A549 (cell line): ENCODE measurements around the gene PSMD13. TPM values are rescaled to one million over a fixed set of nuclear protein-coding genes. Genes with fewer than 3 reads are reported as not detected.

Source experiments
- ATAC-seq, 2 experiments: fragments of 200-7000 bp in 1 of 2; fragments of >200 bp in 1 of 2; cut with Nextera tagmentation in 1 of 2; cut with Tn5 transposase in 1 of 2; 3 replicates each; pipeline versions ENCODE4 v1.8.0 to v1.9.1; 2018 to 2020; ENCODE audit warnings: mild to moderate bottlenecking in 1 of 2, moderate library complexity in 1 of 2
- CTCF ChIA-PET: fragments of 300-600 bp; sonication (Branson Sonifier 250); formaldehyde crosslinking; extraction: SDS; loops from one replicate; lab custom pipeline; 2021; ENCODE audit warnings: antibody characterized with exemption, inconsistent platforms; lab: Yijun Ruan, JAX
- POLR2A ChIA-PET: fragments of 350-600 bp; formaldehyde crosslinking; extraction: SDS; loops from one replicate; lab custom pipeline; 2021; ENCODE audit warnings: antibody characterized with exemption, inconsistent platforms; lab: Yijun Ruan, JAX
- DNase-seq, 2 experiments: peaks; one replicate each; pipeline versions ENCODE4 v3.0.0 to v3.0.0-alpha.2; 2011 to 2016; ENCODE audit warnings: low read depth in 1 of 2, low spot score in 1 of 2
- FAIRE-seq: peaks from 2 replicates; lab custom pipeline; 2011; peaks lifted over from hg19 to GRCh38; lab: Jason Lieb, UNC
- H3K27ac ChIP-seq, 2 experiments: fragments of >200 bp; sonication (Bioruptor Twin); formaldehyde crosslinking; 3 replicates each; pipeline ENCODE4 v1.5.1; 2016 to 2017
- H3K4me1 ChIP-seq: fragments of >200 bp; sonication (Bioruptor Twin); formaldehyde crosslinking; 3 replicates; pipeline ENCODE4 v1.6.1; 2016
- H3K4me2 ChIP-seq: fragments of >200 bp; sonication (Bioruptor Twin); formaldehyde crosslinking; 3 replicates; pipeline ENCODE4 v1.6.1; 2016
- H3K4me3 ChIP-seq: fragments of >200 bp; sonication (Bioruptor Twin); formaldehyde crosslinking; 3 replicates; pipeline ENCODE4 v1.5.1; 2016
- H3K9me3 ChIP-seq: fragments of >200 bp; sonication (Bioruptor Twin); formaldehyde crosslinking; 3 replicates; pipeline ENCODE4 v1.6.1; 2016
- BHLHE40 ChIP-seq: IDR thresholded peaks from 2 replicates; pipeline ENCODE4 v1.6.1; 2012; ENCODE audit warnings: low read depth, low read length, inconsistent platforms
- CBX2 ChIP-seq: fragments of 200-600 bp; sonication (generic); IDR thresholded peaks from 2 replicates; pipeline ENCODE4 v1.6.1; 2016; ENCODE audit warnings: low read depth, mild to moderate bottlenecking, borderline replicate concordance
- EHF ChIP-seq: fragments of 250-450 bp; sonication (Bioruptor Pico); IDR thresholded peaks from 2 replicates; pipeline ENCODE4 v1.5.0; 2020; ENCODE audit warnings: mild to moderate bottlenecking
- EP300 ChIP-seq, 2 experiments: fragments of >200 bp; sonication (Bioruptor Twin); formaldehyde crosslinking; IDR thresholded peaks; 2 replicates in 1 of 2; 3 replicates in 1 of 2; pipeline ENCODE4 v1.6.1; 2016 to 2017
- FOSB ChIP-seq: fragments of 250-450 bp; sonication (Bioruptor Pico); IDR thresholded peaks from 2 replicates; pipeline ENCODE4 v1.5.0; 2020; ENCODE audit warnings: mild to moderate bottlenecking, moderate library complexity
- FOSL2 ChIP-seq, 2 experiments: fragments of 450-650 bp in 1 of 2; fragments of >200 bp in 1 of 2; sonication (Bioruptor Twin) in 1 of 2; formaldehyde crosslinking; IDR thresholded peaks; 2 replicates each; pipeline versions ENCODE4 v1.5.0 to v1.6.1; 2016 to 2020; ENCODE audit warnings: mild to moderate bottlenecking in 1 of 2, moderate library complexity in 1 of 2
- GATA3 ChIP-seq: IDR thresholded peaks from 2 replicates; pipeline ENCODE4 v1.6.1; 2012; ENCODE audit warnings: borderline replicate concordance
- HDAC2 ChIP-seq: fragments of 200-600 bp; sonication (generic); IDR thresholded peaks from 2 replicates; pipeline ENCODE4 v1.6.1; 2016
- HEYL ChIP-seq: fragments of 250-450 bp; sonication (Bioruptor Pico); IDR thresholded peaks from 2 replicates; pipeline ENCODE4 v1.8.0; 2021; ENCODE audit warnings: mild to moderate bottlenecking, moderate library complexity
- HOXA7 ChIP-seq: fragments of 250-450 bp; sonication (Bioruptor Pico); IDR thresholded peaks from 2 replicates; pipeline ENCODE4 v1.5.0; 2020; ENCODE audit warnings: mild to moderate bottlenecking, moderate library complexity
- HOXB13 ChIP-seq: fragments of 250-450 bp; sonication (Bioruptor Pico); IDR thresholded peaks from 2 replicates; pipeline ENCODE4 v1.5.0; 2020; ENCODE audit warnings: low read depth, mild to moderate bottlenecking, moderate library complexity
- HOXB5 ChIP-seq: fragments of 250-450 bp; sonication (Bioruptor Pico); IDR thresholded peaks from 2 replicates; pipeline ENCODE4 v1.5.0; 2020; ENCODE audit warnings: mild to moderate bottlenecking, moderate library complexity
- JUNB ChIP-seq: fragments of >200 bp; sonication (Bioruptor Twin); formaldehyde crosslinking; IDR thresholded peaks from 2 replicates; pipeline ENCODE4 v1.6.1; 2016
- KDM1A ChIP-seq: fragments of 200-600 bp; sonication (generic); IDR thresholded peaks from 2 replicates; pipeline ENCODE4 v1.6.1; 2016; ENCODE audit warnings: low read depth, mild to moderate bottlenecking
- MYC ChIP-seq: IDR thresholded peaks from 2 replicates; pipeline ENCODE4 v1.6.1; 2012; ENCODE audit warnings: mild to moderate bottlenecking, inconsistent platforms, low read length, improper control_type of control experiment, borderline replicate concordance
- NFE2L2 ChIP-seq: fragments of 150-350 bp; conservative IDR thresholded peaks from 2 replicates; pipeline ENCODE4 v1.6.1; 2014; ENCODE audit warnings: low read length
- PHF8 ChIP-seq: fragments of 200-600 bp; sonication (generic); IDR thresholded peaks from 2 replicates; pipeline ENCODE4 v1.6.1; 2016; ENCODE audit warnings: low read depth, mild to moderate bottlenecking, antibody characterized with exemption, moderate library complexity, borderline replicate concordance
- POLR2AphosphoS2 ChIP-seq: conservative IDR thresholded peaks from 2 replicates; pipeline ENCODE4 v1.6.1; 2012; ENCODE audit warnings: low read length, improper control_type of control experiment, inconsistent platforms
- RAD21 ChIP-seq, 2 experiments: fragments of >200 bp in 1 of 2; sonication (Bioruptor Twin) in 1 of 2; formaldehyde crosslinking in 1 of 2; IDR thresholded peaks in 1 of 2; conservative IDR thresholded peaks in 1 of 2; 2 replicates in 1 of 2; 3 replicates in 1 of 2; pipeline ENCODE4 v1.6.1; 2012 to 2018; ENCODE audit warnings: inconsistent platforms in 1 of 2
- RARB ChIP-seq: fragments of 250-450 bp; sonication (Bioruptor Pico); IDR thresholded peaks from 2 replicates; pipeline ENCODE4 v1.8.0; 2021; ENCODE audit warnings: mild to moderate bottlenecking, moderate library complexity
- SMC3 ChIP-seq: fragments of >200 bp; sonication (Bioruptor Twin); formaldehyde crosslinking; IDR thresholded peaks from 3 replicates; pipeline ENCODE4 v1.6.1; 2018; ENCODE audit warnings: inconsistent platforms
- SREBF2 ChIP-seq: fragments of 450-650 bp; IDR thresholded peaks from 2 replicates; pipeline ENCODE4 v1.6.1; 2014; ENCODE audit warnings: mild to moderate bottlenecking, moderate library complexity
- USF2 ChIP-seq: fragments of 450-650 bp; IDR thresholded peaks from 2 replicates; pipeline ENCODE4 v1.6.1; 2014; ENCODE audit warnings: antibody characterized with exemption
- ZC3H11A ChIP-seq: fragments of 450-650 bp; IDR thresholded peaks from 2 replicates; pipeline ENCODE4 v1.6.1; 2014; ENCODE audit warnings: antibody characterized with exemption, mild to moderate bottlenecking
- ZFP36 ChIP-seq: fragments of 450-650 bp; IDR thresholded peaks from 2 replicates; pipeline ENCODE4 v1.6.1; 2014; ENCODE audit warnings: borderline replicate concordance; ENCODE audit not compliant: partially characterized antibody
- whole genome bisulfite sequencing: methylation state at CpG from one replicate; pipeline ENCODE4 v1.1.6; 2017; ENCODE audit errors: missing lambda C conversion rate; 5-methylcytosine and 5-hydroxymethylcytosine counted together
- polyA plus RNA-seq, 4 experiments: library from polyadenylated mRNA; depleted of rRNA in 3 of 4; stranded (reverse); fragments of >200 nt; fragmentation: RNase III in 1 of 4; extraction: RNeasy Plus Mini Kit Qiagen cat#74134 plus additional on column Dnase treatment in 1 of 4; gene quantifications; 2 replicates in 3 of 4; 3 replicates in 1 of 4; pipeline ENCODE4 v1.2.3, GENCODE V29; 2011 to 2017
- TF ChIP-seq, protein P1 (sequence below): fragments of >200 bp; sonication (Bioruptor Twin); formaldehyde crosslinking; IDR thresholded peaks from 3 replicates; pipeline ENCODE4 v1.6.1; 2016
- TF ChIP-seq, protein P2 (sequence below): fragments of >200 bp; sonication (Bioruptor Twin); formaldehyde crosslinking; IDR thresholded peaks from 2 replicates; pipeline ENCODE4 v1.6.1; 2016
- TF ChIP-seq, protein P3 (sequence below): fragments of 150-350 bp; IDR thresholded peaks from 2 replicates; pipeline ENCODE4 v1.6.1; 2014; ENCODE audit warnings: low read depth, mild to moderate bottlenecking, low read length

Gene PSMD13
- polyA plus RNA-seq, 2 of the 4 experiments (the other 2 are of a cell fraction) = 153 to 198 TPM

- ChIA-PET POLR2A (interaction anchor here (0.7 kb wide), 1 partner anchor 42 kb away, joined by 4 read pairs; the partner anchor contains the start of gene BET1L), CTCF (interaction anchor here (0.9 to 5.6 kb wide), 5 partner anchors 12 to 106 kb away, joined by 4 to 40 read pairs (median 13); no protein-coding TSS in a partner anchor)
- ATAC-seq (no peak), FAIRE-seq (no peak), DNase-seq (no peak)
- Histone ChIP-seq H3K4me3 (no peak overlapping the region), H3K4me1 (no peaks in the 10 kb centered on the region), H3K27ac (no peak overlapping the region), H3K9me3 (no peaks in the 10 kb centered on the region), H3K4me2 (no peak overlapping the region)
- TF ChIP-seq HOXA7 (CRISPR knock-in tag) = no peak
- TF ChIP-seq, protein P1, sequence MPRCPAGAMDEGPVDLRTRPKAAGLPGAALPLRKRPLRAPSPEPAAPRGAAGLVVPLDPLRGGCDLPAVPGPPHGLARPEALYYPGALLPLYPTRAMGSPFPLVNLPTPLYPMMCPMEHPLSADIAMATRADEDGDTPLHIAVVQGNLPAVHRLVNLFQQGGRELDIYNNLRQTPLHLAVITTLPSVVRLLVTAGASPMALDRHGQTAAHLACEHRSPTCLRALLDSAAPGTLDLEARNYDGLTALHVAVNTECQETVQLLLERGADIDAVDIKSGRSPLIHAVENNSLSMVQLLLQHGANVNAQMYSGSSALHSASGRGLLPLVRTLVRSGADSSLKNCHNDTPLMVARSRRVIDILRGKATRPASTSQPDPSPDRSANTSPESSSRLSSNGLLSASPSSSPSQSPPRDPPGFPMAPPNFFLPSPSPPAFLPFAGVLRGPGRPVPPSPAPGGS = no peak
- TF ChIP-seq, protein P2, sequence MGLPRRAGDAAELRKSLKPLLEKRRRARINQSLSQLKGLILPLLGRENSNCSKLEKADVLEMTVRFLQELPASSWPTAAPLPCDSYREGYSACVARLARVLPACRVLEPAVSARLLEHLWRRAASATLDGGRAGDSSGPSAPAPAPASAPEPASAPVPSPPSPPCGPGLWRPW = no peak
- no peak for TF ChIP-seq BHLHE40
- no peak for TF ChIP-seq HOXB5 (CRISPR knock-in tag)
- no peak for TF ChIP-seq MYC
- TF ChIP-seq SMC3 = no peak
- TF ChIP-seq EP300 (IDR thresholded peaks at IDR 0.05) = no peak
- TF ChIP-seq HDAC2 = no peak
- TF ChIP-seq USF2 = no peak
- TF ChIP-seq ZFP36 = no peak
- no peak for TF ChIP-seq NFE2L2
- no peak for TF ChIP-seq HOXB13 (CRISPR knock-in tag)
- no peak for TF ChIP-seq HEYL
- TF ChIP-seq EHF (CRISPR knock-in tag) = no peak
- no peak for TF ChIP-seq KDM1A
- 75% methylated on average over 8 of the region's 8 CpGs for WGBS
Observed at GRCh38 chr11:249062-249461, 12.3 kb downstream of the PSMD13 start.

DNA sequence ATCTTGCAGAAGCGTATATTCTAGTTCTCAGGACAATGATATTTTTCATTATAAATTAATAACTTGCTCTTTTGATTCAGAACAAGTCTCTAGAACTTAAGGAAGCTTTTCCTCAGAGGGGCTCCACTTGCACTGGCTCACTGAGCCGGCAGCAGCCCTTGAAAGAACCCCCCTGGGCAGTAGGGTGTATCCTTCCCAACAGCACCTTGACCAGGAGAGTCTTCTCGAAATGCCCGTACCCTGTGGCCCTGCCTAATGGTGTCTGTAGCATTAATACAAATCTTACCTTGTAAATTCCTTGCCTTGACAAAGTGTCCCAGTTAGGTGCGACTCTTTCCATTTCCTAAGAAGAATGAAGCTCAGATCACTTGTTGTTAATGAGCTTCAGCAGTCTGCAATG lies 13.5 kb downstream of the PSMD13 start:
- TF ChIP-seq ZFP36 (no peak), MYC (no peak), ZC3H11A (no peak), SMC3 (no peak), RARB (CRISPR knock-in tag) (no peak), RAD21 (conservative IDR thresholded peaks at IDR 0.05 in 1 of 2, IDR thresholded peaks at IDR 0.05 in 1 of 2) (no peak), FOSL2 (IDR thresholded peaks at IDR 0.05) (no peak), FOSL2 (CRISPR knock-in tag; IDR thresholded peaks at IDR 0.05) (no peak), HEYL (no peak), PHF8 (no peak), JUNB (no peak), GATA3 (no peak), KDM1A (no peak), CBX2 (no peak), HOXB13 (CRISPR knock-in tag) (no peak), FOSB (no peak), NFE2L2 (no peak), POLR2AphosphoS2 (no peak), SREBF2 (no peak)
- TF ChIP-seq, protein P3, sequence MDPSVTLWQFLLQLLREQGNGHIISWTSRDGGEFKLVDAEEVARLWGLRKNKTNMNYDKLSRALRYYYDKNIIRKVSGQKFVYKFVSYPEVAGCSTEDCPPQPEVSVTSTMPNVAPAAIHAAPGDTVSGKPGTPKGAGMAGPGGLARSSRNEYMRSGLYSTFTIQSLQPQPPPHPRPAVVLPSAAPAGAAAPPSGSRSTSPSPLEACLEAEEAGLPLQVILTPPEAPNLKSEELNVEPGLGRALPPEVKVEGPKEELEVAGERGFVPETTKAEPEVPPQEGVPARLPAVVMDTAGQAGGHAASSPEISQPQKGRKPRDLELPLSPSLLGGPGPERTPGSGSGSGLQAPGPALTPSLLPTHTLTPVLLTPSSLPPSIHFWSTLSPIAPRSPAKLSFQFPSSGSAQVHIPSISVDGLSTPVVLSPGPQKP = no peak
- no peak for FAIRE-seq
- H3K9me3 ChIP-seq = no peaks in the 10 kb centered on the region
- ChIA-PET CTCF (interaction anchor here (0.7 to 5.6 kb wide), 24 partner anchors 9 to 229 kb away, joined by 3 to 40 read pairs (median 6); partner anchors contain the start of genes PSMD13 and PTDSS2), POLR2A (interaction anchor here (0.6 to 0.9 kb wide), 3 partner anchors 13 to 106 kb away, joined by 3 to 7 read pairs (median 4); partner anchors contain the start of genes BET1L, PSMD13 and RIC8A)
- peak in 1 of 2 experiments; percentile 34; a peak in 2 of 6 replicates for ATAC-seq
- no peak overlapping the region for H3K4me2 ChIP-seq
- WGBS = 84% methylated on average over 5 of the region's 5 CpGs
- no peak for DNase-seq
- H3K4me1 ChIP-seq = no peaks in the 10 kb centered on the region
- H3K4me3 ChIP-seq = no peak overlapping the region
- no peak overlapping the region for H3K27ac ChIP-seq
